ENCODE measurements around the gene KIF21B.

The KIF21B gene

DNA sequence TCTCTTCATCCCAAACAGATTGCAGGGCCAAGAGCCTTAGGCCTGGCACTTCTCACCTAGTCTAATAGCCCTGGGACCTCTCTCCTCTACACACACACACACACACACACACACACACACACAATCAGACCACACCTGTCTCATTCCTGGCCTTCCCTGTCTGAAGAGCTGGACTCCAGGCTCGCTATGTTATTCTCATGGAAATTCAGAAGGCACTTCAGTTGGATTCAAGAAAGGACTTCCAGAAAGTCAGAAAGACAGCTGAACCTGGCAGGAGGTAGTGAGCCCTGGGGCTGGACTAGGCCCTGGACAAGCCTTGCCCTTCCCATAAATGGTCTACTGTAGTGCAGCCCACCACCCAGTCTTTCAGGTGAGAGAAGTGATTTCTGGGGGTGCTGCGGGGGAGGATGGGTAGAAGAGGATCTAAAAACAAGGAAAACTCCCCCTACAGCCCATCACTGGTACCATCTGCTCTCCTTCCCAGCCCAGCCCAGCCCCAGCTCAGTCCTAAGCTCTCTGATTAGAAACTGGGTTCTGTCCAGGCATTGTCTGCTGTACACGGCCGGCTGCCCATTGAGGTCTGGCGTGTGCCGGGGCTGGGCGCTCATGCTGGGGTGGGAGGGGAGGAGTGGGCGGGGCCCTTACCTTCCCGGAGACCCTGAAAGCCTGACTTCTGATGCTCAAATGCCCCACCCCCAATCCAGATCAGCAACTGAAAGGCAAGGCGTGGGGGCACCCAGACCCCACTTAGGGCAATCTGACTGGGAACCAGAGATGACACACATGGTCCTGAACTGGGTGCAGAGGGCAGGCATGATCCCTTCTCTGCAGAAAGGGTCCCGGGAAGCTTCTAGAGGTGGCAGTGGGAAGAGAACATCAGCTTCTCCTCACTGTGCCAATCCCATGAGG lies 2.5 kb downstream of the KIF21B start:
- no peaks in the 10 kb centered on the region for H3K9me3 ChIP-seq (ENCODE audit: insufficient read depth, low read depth, low read length)
- peaks cover 64% of the 10 kb centered on the region for H3K79me2 ChIP-seq (ENCODE audit: insufficient read depth, low read length)
- H3K36me3 ChIP-seq (ENCODE audit: insufficient read depth, low read length) = no peaks in the 10 kb centered on the region
- H2AFZ ChIP-seq (ENCODE audit: low read length) = no peak overlapping the region
- H3K9me2 ChIP-seq (replicated peaks; ENCODE audit: low read depth, low read length) = no peaks in the 10 kb centered on the region
- H3K27me3 ChIP-seq (ENCODE audit: insufficient read depth, low read length, poor library complexity, severe bottlenecking) = no peaks in the 10 kb centered on the region
- peak overlapping the region; percentile 88 for H3K9ac ChIP-seq (ENCODE audit: low read depth, low read length, poor library complexity, severe bottlenecking)
- H3K4me2 ChIP-seq (ENCODE audit: low read depth, low read length, poor library complexity, severe bottlenecking) = peak overlapping the region; percentile 86
- no peaks in the 10 kb centered on the region for H4K20me1 ChIP-seq (ENCODE audit: insufficient read depth, low read length, poor library complexity, severe bottlenecking)
- H3K4me3 ChIP-seq (ENCODE audit: low read length, poor library complexity, severe bottlenecking) = peak overlapping the region; percentile 77
- no peak for TF ChIP-seq EZH2phosphoT487 (IDR thresholded peaks at IDR 0.05; ENCODE audit: borderline replicate concordance)
- TF ChIP-seq, protein P1, sequence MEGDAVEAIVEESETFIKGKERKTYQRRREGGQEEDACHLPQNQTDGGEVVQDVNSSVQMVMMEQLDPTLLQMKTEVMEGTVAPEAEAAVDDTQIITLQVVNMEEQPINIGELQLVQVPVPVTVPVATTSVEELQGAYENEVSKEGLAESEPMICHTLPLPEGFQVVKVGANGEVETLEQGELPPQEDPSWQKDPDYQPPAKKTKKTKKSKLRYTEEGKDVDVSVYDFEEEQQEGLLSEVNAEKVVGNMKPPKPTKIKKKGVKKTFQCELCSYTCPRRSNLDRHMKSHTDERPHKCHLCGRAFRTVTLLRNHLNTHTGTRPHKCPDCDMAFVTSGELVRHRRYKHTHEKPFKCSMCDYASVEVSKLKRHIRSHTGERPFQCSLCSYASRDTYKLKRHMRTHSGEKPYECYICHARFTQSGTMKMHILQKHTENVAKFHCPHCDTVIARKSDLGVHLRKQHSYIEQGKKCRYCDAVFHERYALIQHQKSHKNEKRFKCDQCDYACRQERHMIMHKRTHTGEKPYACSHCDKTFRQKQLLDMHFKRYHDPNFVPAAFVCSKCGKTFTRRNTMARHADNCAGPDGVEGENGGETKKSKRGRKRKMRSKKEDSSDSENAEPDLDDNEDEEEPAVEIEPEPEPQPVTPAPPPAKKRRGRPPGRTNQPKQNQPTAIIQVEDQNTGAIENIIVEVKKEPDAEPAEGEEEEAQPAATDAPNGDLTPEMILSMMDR (conservative IDR thresholded peaks at IDR 0.05; ENCODE audit: low read length) = peak; percentile 56
- H3K4me1 ChIP-seq (ENCODE audit: insufficient read depth, low read length, poor library complexity, severe bottlenecking) = peaks cover 74% of the 10 kb centered on the region
- H3F3A ChIP-seq (ENCODE audit: low read depth) = peaks cover 11% of the 10 kb centered on the region

DNA sequence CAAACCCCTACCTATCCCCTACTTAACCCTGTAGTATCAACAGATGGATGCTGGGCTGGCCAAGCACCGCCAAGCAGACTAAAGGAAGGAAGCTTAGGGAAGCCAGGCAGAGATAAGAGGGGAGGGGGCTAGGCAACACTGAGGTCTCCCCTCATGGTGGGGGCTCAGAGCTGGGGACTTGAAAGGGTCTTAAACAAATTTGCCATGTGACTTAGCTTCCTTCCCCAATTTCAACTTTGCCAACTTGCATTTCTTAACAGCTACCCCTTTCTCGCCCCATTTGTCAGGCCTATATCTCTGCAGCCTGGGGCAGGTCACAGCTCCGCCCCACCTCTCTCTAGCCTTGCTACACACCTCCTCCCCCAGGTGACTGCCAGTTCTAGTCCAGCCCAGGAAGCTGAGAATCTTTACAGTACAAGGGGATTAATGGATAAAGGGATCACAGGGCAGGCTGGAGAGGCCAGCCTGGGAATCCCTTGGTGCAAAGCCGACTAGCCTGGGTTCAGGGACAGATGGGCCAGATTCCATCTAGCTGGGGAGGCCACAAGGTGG lies 3.4 kb downstream of the KIF21B start:
- Histone ChIP-seq H2AFZ (ENCODE audit: low read length) (no peak overlapping the region), H3F3A (ENCODE audit: low read depth) (peaks cover 11% of the 10 kb centered on the region), H3K9me3 (ENCODE audit: insufficient read depth, low read depth, low read length) (no peaks in the 10 kb centered on the region), H3K4me3 (ENCODE audit: low read length, poor library complexity, severe bottlenecking) (peak overlapping the region; percentile 77), H3K4me2 (ENCODE audit: low read depth, low read length, poor library complexity, severe bottlenecking) (peak overlapping the region; percentile 86), H3K79me2 (ENCODE audit: insufficient read depth, low read length) (peaks cover 73% of the 10 kb centered on the region), H3K9me2 (replicated peaks; ENCODE audit: low read depth, low read length) (no peaks in the 10 kb centered on the region), H3K4me1 (ENCODE audit: insufficient read depth, low read length, poor library complexity, severe bottlenecking) (peaks cover 76% of the 10 kb centered on the region), H3K27me3 (ENCODE audit: insufficient read depth, low read length, poor library complexity, severe bottlenecking) (no peaks in the 10 kb centered on the region), H3K9ac (ENCODE audit: low read depth, low read length, poor library complexity, severe bottlenecking) (peak overlapping the region; percentile 88), H3K36me3 (ENCODE audit: insufficient read depth, low read length) (no peaks in the 10 kb centered on the region), H4K20me1 (ENCODE audit: insufficient read depth, low read length, poor library complexity, severe bottlenecking) (no peaks in the 10 kb centered on the region)
- TF ChIP-seq, protein P1 (conservative IDR thresholded peaks at IDR 0.05; ENCODE audit: low read length) = no peak
- TF ChIP-seq EZH2phosphoT487 (IDR thresholded peaks at IDR 0.05; ENCODE audit: borderline replicate concordance) = no peak

DNA sequence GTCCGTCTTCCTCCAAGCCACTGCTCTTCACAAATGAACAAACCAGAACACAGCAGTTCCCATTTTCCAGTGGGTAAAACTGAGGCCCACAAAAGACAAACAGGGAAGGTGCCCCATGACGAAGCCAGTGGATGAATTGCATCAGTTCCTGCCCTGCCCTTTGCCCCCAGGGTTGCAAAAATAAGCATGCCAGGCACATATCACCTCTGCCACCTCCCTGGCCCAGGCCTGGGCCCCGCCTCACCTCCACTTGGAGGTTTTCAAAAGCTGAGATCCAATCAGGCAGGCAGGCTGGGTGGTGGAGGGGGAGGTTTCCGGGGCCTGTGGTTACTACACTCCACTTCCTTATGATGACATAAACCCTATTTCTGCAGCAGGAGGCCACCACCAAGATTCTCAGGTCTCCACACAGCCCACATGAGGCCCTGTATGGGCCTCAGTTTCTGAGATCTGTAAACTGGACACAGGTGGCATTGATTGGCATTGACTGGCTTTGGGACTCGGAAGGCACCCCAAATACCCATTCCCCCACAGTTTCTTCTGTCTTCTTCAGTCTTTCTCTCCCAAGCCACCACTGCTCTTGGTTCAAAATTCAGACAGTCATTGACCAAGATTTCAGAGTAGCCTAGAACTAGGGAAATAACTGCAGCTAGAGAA lies 4.1 kb downstream of the KIF21B start:
- H3K4me2 ChIP-seq (ENCODE audit: low read depth, low read length, poor library complexity, severe bottlenecking) = peak overlapping the region; percentile 86
- no peaks in the 10 kb centered on the region for H3K27me3 ChIP-seq (ENCODE audit: insufficient read depth, low read length, poor library complexity, severe bottlenecking)
- H3K4me1 ChIP-seq (ENCODE audit: insufficient read depth, low read length, poor library complexity, severe bottlenecking) = peaks cover 83% of the 10 kb centered on the region
- H3K9me3 ChIP-seq (ENCODE audit: insufficient read depth, low read depth, low read length) = no peaks in the 10 kb centered on the region
- TF ChIP-seq, protein P1 (conservative IDR thresholded peaks at IDR 0.05; ENCODE audit: low read length) = no peak
- TF ChIP-seq EZH2phosphoT487 (IDR thresholded peaks at IDR 0.05; ENCODE audit: borderline replicate concordance) = no peak
- H2AFZ ChIP-seq (ENCODE audit: low read length) = no peak overlapping the region
- H3K4me3 ChIP-seq (ENCODE audit: low read length, poor library complexity, severe bottlenecking) = peak overlapping the region; percentile 77
- H3F3A ChIP-seq (ENCODE audit: low read depth) = peaks cover 11% of the 10 kb centered on the region
- H4K20me1 ChIP-seq (ENCODE audit: insufficient read depth, low read length, poor library complexity, severe bottlenecking) = no peaks in the 10 kb centered on the region
- no peaks in the 10 kb centered on the region for H3K9me2 ChIP-seq (replicated peaks; ENCODE audit: low read depth, low read length)
- peak overlapping the region; percentile 88 for H3K9ac ChIP-seq (ENCODE audit: low read depth, low read length, poor library complexity, severe bottlenecking)
- no peaks in the 10 kb centered on the region for H3K36me3 ChIP-seq (ENCODE audit: insufficient read depth, low read length)
- peaks cover 79% of the 10 kb centered on the region for H3K79me2 ChIP-seq (ENCODE audit: insufficient read depth, low read length)
